IPS DF 6.9 (cell line): ENCODE measurements around the gene ACTBL2.
A peak's percentile ranks its signal among the peaks of the same experiment; 100 is the strongest.

ENCODE experiments used
- DNase-seq: peaks from one replicate; pipeline ENCODE4 v3.0.0-alpha.2; 2013; ENCODE audit warnings: low read depth, low spot score
- H3K27ac ChIP-seq: one replicate; pipeline ENCODE4 v1.5.1; 2013; ENCODE audit warnings: low read length, control low read depth
- H3K27me3 ChIP-seq: 2 replicates; pipeline ENCODE4 v1.6.1; 2013; ENCODE audit warnings: mild to moderate bottlenecking, low read length; ENCODE audit not compliant: control insufficient read depth, insufficient read depth
- H3K36me3 ChIP-seq: 2 replicates; pipeline ENCODE4 v1.6.1; 2013; ENCODE audit warnings: low read length; ENCODE audit not compliant: control insufficient read depth, insufficient read depth
- H3K4me1 ChIP-seq: 2 replicates; pipeline ENCODE4 v1.6.1; 2013; ENCODE audit warnings: low read length; ENCODE audit not compliant: control insufficient read depth, insufficient read depth
- H3K4me3 ChIP-seq: 2 replicates; pipeline ENCODE4 v1.5.1; 2013; ENCODE audit warnings: mild to moderate bottlenecking, low read length
- H3K9me3 ChIP-seq: 2 replicates; pipeline ENCODE4 v1.6.1; 2013; ENCODE audit warnings: low read length, inconsistent platforms; ENCODE audit not compliant: control insufficient read depth, insufficient read depth
- WGBS: extraction: QIAGEN DNeasy Blood & Tissue Kit; methylation state at CpG from one replicate; pipeline ENCODE4 v1.1.7; 2013; ENCODE audit warnings: mixed read lengths, missing lambda C conversion rate; ENCODE audit not compliant: insufficient read length, insufficient coverage; 5-methylcytosine and 5-hydroxymethylcytosine counted together

ACTBL2 gene

GRCh38 chr5:57509501-57510260, 27.1 kb upstream of the ACTBL2 start:
- no peaks in the 10 kb centered on the region for H3K9me3 ChIP-seq
- H3K36me3 ChIP-seq, result no peaks in the 10 kb centered on the region
- no peaks in the 10 kb centered on the region for H3K4me1 ChIP-seq
- no peak overlapping the region for H3K27ac ChIP-seq
- no peaks in the 10 kb centered on the region for H3K27me3 ChIP-seq
- WGBS, result no CpG with 5 or more reads among the region's 3 CpGs
- H3K4me3 ChIP-seq, result no peak overlapping the region
- DNase-seq, result no peak

GRCh38 chr5:57508211-57508610, 25.6 kb upstream of the ACTBL2 start:
- no peaks in the 10 kb centered on the region for H3K36me3 ChIP-seq
- DNase-seq, result no peak
- H3K27me3 ChIP-seq, result no peaks in the 10 kb centered on the region
- no CpG with 5 or more reads among the region's 2 CpGs for WGBS
- H3K4me1 ChIP-seq, result no peaks in the 10 kb centered on the region
- no peak overlapping the region for H3K27ac ChIP-seq
- no peaks in the 10 kb centered on the region for H3K9me3 ChIP-seq
- H3K4me3 ChIP-seq, result no peak overlapping the region

- no peak for DNase-seq
- WGBS, result no CpG with 5 or more reads among the region's 5 CpGs
- H3K36me3 ChIP-seq, result no peaks in the 10 kb centered on the region
Observed at GRCh38 chr5:57505272-57506200, 22.9 kb upstream of the ACTBL2 start.

GRCh38 chr5:57504357-57504756, 21.7 kb upstream of the ACTBL2 start:
- no peaks in the 10 kb centered on the region for H3K27me3 ChIP-seq
- H3K4me1 ChIP-seq, result no peaks in the 10 kb centered on the region
- no peak for DNase-seq

More at GRCh38 chr5:57505272-57506200, 22.9 kb upstream of the ACTBL2 start:
- H3K27me3 ChIP-seq, result no peaks in the 10 kb centered on the region
- H3K4me3 ChIP-seq, result no peak overlapping the region
- H3K9me3 ChIP-seq, result no peaks in the 10 kb centered on the region
- H3K4me1 ChIP-seq, result no peaks in the 10 kb centered on the region
- no peak overlapping the region for H3K27ac ChIP-seq

GRCh38 chr5:57503433-57503832, 20.8 kb upstream of the ACTBL2 start:
- Histone ChIP-seq H3K4me1 (no peaks in the 10 kb centered on the region), H3K27ac (no peak overlapping the region), H3K27me3 (no peaks in the 10 kb centered on the region), H3K36me3 (no peaks in the 10 kb centered on the region), H3K9me3 (no peaks in the 10 kb centered on the region), H3K4me3 (no peak overlapping the region)
- no peak for DNase-seq
- WGBS, result no CpG with 5 or more reads among the region's 3 CpGs

More at GRCh38 chr5:57504357-57504756, 21.7 kb upstream of the ACTBL2 start:
- Histone ChIP-seq H3K4me3 (no peak overlapping the region), H3K27ac (no peak overlapping the region), H3K36me3 (no peaks in the 10 kb centered on the region), H3K9me3 (no peaks in the 10 kb centered on the region)
- WGBS, result no CpG with 5 or more reads among the region's 5 CpGs

DNA sequence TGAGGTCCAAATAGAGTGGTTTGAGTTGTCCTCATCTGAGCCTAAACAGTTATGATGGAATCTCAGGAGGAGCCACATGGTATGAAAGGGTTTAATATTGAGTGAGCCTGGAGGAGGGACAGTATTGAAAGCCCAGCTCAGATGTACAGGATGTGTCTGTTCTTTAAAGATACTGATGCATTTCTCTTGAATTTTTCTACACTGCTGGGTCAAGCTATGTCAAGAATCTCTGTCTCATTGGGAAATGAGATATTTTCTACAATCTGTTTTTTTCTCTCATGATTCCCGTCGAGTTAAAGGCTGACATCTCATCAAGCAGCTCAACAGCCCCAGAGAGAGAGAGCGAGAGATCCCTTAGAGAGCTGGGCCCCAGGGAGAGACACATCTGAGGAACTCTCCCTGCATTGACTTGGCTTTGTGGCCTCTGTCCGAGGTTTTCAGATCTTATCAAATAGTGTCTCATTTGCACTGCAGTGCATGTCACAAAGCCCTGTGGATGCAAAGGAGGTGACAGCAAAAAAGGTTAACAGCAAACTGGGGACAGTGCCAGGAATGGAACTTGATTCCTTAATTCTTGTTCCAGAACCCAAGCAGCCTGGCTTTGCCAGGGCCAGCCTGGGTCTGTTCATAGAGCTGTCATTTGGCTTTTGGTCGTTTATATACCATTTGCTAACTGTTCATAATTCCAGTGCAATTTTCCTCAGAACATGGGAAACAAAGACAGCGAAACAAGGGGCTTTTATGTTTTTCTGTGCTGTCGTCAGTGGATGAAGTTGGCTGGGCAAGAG, 19.0 kb upstream of the ACTBL2 start:
- no peaks in the 10 kb centered on the region for H3K36me3 ChIP-seq
- H3K27me3 ChIP-seq, result no peaks in the 10 kb centered on the region
- no peak overlapping the region for H3K27ac ChIP-seq
- no CpG with 5 or more reads among the region's 7 CpGs for WGBS
- no peaks in the 10 kb centered on the region for H3K9me3 ChIP-seq
- no peak for DNase-seq
- H3K4me3 ChIP-seq, result no peak overlapping the region
- H3K4me1 ChIP-seq, result no peaks in the 10 kb centered on the region

DNA sequence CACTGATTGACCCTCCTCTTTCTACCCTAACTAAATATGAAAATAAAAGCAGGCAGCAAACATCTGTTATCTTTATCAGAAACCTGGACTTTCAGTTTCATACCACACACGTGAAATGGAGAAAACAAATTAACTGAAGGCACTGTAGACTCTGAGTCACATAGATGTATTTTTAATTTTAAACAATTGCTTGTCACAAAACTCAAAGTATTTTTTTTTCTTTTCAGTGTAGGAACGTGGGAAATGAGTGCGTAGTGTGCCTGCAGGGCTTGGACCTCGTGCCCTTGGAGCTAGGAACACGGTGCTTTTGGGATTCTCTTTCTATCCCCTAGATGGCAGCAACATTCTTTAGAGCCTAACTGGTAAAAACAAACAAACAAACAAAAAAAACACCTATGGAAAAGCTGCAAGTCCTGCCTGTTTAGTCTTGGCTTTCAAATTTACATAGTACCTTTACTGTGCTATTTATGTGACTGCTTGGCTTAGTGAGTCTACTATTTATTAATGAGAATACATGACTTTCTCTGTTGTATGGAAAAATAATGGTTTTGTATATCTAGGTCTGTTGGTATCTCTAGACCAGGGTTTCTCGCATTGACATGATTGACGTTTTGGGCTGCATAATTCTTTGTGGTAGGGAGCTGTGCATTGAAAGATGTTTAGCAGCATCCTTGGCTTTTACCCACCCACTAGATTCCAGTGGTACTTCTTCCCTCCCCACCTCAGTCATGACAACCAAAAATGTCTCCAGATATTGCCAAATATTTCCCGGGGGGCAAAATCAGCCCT, 16.8 kb upstream of the ACTBL2 start:
- Histone ChIP-seq H3K4me1 (no peaks in the 10 kb centered on the region), H3K27me3 (no peaks in the 10 kb centered on the region), H3K9me3 (no peaks in the 10 kb centered on the region), H3K27ac (no peak overlapping the region), H3K36me3 (no peaks in the 10 kb centered on the region), H3K4me3 (no peak overlapping the region)
- no CpG with 5 or more reads among the region's 8 CpGs for WGBS
- peak; percentile 54 for DNase-seq

- Histone ChIP-seq H3K27ac (no peak overlapping the region), H3K4me1 (no peaks in the 10 kb centered on the region), H3K27me3 (no peaks in the 10 kb centered on the region), H3K9me3 (no peaks in the 10 kb centered on the region), H3K4me3 (no peak overlapping the region), H3K36me3 (no peaks in the 10 kb centered on the region)
- DNase-seq, result no peak
Observed at GRCh38 chr5:57497733-57498132, 15.1 kb upstream of the ACTBL2 start.

DNA sequence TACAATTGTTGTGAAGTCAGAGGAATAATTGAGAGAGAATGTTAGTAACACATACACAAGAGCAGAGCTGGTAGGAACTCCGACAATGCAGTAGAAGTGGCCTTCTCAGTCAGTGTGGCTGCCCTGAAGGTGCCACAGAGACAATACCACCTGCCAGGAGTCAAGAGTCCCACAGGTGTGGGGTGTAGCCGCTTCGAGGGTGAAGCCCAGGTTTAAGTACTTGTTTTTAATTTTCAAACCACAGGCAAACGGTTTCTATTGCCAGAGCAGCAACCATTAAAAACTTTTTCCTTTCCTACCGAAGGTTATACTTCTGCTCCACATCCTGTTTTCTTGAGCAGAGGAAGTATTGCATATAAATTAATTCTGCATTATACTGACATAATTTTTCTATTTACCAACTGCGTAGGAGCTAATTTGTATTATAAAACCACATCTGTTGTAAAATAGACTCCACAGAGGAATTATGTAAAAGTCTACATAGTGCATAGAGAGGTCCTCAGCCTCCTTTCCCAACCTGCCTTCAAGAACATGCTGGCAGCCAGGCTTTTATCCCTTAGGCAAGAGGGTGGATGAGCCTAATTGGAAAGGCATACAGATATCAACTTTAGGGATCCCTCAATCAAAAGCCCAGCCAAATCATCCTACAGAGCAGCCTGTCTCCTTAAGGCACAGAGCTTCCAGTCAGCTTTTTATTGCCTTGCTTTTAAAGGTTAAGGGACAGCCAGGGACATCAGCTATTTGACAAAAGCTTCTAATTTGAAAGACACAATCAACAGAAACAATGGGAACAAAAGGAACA, 12.9 kb upstream of the ACTBL2 start:
- no peak overlapping the region for H3K27ac ChIP-seq
- no peak overlapping the region for H3K4me3 ChIP-seq
- no CpG with 5 or more reads among the region's 6 CpGs for WGBS
- no peaks in the 10 kb centered on the region for H3K4me1 ChIP-seq
- no peaks in the 10 kb centered on the region for H3K27me3 ChIP-seq
- H3K36me3 ChIP-seq, result no peaks in the 10 kb centered on the region
- no peaks in the 10 kb centered on the region for H3K9me3 ChIP-seq
- no peak for DNase-seq
